GM12874 (cell line): ENCODE results near the gene PCDHGC3.

Source experiments
- CTCF ChIP-seq: IDR thresholded peaks from 2 replicates; pipeline ENCODE4 v1.5.1; 2011; ENCODE audit warnings: low read depth, mild to moderate bottlenecking, control low read depth, low read length, moderate library complexity; ENCODE audit not compliant: insufficient read depth

The PCDHGC3 gene

GRCh38 chr5:141506381-141507155, 30.8 kb downstream of the PCDHGC3 start:
- TF ChIP-seq CTCF: no peak

- no peak for TF ChIP-seq CTCF
Measured at GRCh38 chr5:141507387-141508091, 31.8 kb downstream of the PCDHGC3 start.

GRCh38 chr5:141508440-141508797, 32.7 kb downstream of the PCDHGC3 start:
- no peak for TF ChIP-seq CTCF

GRCh38 chr5:141508798-141509611, 33.2 kb downstream of the PCDHGC3 start:
- no peak for TF ChIP-seq CTCF

GRCh38 chr5:141510160-141510559, 34.4 kb downstream of the PCDHGC3 start:
- TF ChIP-seq CTCF: no peak

GRCh38 chr5:141510850-141511601, 35.3 kb downstream of the PCDHGC3 start:
- TF ChIP-seq CTCF: no peak
